Measurements from ENCODE around the gene ZNF260.

Gene ZNF260

DNA sequence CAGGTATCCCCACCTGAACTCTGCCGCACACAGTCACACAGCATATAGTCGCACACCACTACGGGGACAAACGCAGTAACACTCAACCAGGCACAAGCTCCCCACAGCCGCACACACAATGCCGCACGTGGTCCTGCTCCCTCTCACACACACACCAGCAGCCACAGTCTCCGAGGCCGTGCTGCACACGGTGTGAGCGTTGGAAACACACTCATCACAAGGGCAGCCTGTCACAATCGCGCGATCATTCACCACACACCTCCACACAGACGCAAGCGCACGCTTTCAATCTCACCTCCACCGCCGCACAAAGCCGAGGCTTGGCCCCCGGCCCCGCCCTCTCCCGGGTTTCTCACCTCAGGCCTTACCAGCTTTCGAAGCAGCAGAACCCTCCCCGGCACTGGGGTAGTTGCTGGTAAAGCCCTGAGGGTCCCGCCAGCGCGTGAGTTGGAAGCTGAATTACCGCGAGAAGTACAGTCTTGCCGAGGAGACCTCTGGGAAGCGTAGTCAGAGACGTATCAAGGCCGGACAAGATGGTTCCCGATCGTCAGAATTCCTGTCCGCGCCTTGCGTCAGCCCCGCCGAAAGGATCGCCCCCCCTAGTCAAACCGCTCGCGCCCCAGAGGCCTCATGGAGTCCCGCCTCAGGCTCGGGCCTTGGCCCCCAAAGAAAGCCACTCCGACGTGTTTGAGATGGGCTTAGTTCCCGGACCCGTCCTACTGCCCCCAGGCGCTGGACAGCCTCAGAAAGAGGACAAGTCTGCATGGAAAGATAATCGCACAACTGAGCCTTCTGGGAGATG, 38.8 kb downstream of the ZNF260 start, which contains the start of gene ZNF566:
ZNF566 (minus strand) TSS at position 444 of the 802 bp plus-strand sequence. CDS start 13,004 bp downstream, outside the sequence.
- peak within 1 kb of the TSS; percentile 83 for H3K4me3 ChIP-seq (ENCODE audit: low read depth, low read length)
- TF ChIP-seq, protein P1, sequence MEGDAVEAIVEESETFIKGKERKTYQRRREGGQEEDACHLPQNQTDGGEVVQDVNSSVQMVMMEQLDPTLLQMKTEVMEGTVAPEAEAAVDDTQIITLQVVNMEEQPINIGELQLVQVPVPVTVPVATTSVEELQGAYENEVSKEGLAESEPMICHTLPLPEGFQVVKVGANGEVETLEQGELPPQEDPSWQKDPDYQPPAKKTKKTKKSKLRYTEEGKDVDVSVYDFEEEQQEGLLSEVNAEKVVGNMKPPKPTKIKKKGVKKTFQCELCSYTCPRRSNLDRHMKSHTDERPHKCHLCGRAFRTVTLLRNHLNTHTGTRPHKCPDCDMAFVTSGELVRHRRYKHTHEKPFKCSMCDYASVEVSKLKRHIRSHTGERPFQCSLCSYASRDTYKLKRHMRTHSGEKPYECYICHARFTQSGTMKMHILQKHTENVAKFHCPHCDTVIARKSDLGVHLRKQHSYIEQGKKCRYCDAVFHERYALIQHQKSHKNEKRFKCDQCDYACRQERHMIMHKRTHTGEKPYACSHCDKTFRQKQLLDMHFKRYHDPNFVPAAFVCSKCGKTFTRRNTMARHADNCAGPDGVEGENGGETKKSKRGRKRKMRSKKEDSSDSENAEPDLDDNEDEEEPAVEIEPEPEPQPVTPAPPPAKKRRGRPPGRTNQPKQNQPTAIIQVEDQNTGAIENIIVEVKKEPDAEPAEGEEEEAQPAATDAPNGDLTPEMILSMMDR (IDR thresholded peaks at IDR 0.05; ENCODE audit: control insufficient read depth, extremely low read depth, insufficient read depth): no peak
- peak; percentile 95 for DNase-seq (ENCODE audit: low read depth)

DNA sequence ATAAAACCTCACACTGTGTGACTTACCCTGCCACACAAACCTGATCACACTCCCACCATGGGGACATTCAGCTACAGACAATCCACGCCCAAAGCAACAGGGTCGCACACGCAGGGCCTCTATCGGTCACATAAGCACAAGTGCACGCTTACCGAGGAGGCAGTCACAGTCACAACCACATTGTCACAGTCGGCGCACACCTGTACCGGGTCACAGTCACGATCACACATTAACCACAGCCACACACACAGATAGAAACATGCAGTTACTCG, 39.3 kb downstream of the ZNF260 start:
- TF ChIP-seq, protein P1 (IDR thresholded peaks at IDR 0.05; ENCODE audit: control insufficient read depth, extremely low read depth, insufficient read depth): peak; percentile 19; the same call in 1 of the 2 replicates
- DNase-seq (ENCODE audit: low read depth): no peak
- peak overlapping the region; percentile 83 for H3K4me3 ChIP-seq (ENCODE audit: low read depth, low read length)

DNA sequence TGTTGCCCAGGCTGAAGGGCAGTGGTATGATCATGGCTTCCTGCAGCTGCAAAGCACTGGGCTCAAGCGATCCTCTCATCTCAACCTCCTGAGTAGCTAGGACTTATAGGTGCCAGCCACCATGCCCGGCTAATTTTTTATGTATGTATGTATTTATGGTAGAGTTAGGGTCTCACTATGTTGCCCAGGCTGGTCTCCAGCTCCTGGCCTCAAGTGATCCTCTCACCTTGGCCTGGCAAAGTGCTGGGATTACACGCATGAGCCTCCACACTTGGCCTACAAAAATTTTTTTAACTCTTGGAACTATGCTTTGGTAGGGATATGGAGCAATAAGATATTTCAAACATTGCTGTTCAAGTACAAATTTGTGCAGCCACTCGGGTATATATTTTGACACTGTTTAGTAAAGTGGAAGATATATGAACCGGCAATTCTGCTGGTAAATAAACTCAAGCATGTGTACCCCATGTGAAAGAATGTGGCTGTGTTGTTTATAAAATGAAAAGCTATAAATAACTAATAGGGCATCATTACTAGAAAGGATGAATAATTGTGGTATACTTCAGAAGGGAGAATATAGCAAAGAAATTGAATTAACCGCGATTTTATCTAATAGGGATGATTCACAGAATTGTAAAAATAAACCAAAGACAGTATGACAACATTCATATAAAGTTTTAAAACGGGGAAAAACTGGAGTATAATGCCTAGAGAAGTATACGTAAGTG, 39.8 kb downstream of the ZNF260 start:
- TF ChIP-seq, protein P1 (IDR thresholded peaks at IDR 0.05; ENCODE audit: control insufficient read depth, extremely low read depth, insufficient read depth): no peak
- H3K4me3 ChIP-seq (ENCODE audit: low read depth, low read length): peak overlapping the region; percentile 83
- DNase-seq (ENCODE audit: low read depth): no peak

DNA sequence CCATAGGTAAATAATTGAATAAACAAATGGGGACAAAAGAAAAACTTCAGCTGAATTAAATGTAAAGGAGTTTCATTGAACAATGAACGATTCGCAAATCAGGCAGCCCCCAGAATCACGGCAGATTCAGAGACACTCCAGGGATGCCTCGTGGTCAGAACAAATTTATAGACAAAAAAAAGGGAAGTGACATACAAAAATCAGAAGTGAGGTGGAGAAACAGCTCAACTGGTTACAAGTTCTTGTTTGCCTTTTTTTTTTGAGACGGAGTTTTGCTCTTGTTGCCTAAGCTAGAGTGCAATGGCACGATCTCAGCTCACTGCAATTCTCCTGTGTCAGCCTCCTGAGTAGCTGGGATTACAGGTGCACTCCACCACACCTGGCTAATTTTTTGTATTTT, 44.4 kb downstream of the ZNF260 start:
- TF ChIP-seq, protein P1 (IDR thresholded peaks at IDR 0.05; ENCODE audit: control insufficient read depth, extremely low read depth, insufficient read depth): no peak
- no peak overlapping the region for H3K4me3 ChIP-seq (ENCODE audit: low read depth, low read length)
- DNase-seq (ENCODE audit: low read depth): no peak

GRCh38 chr19:36482876-36483275, 45.2 kb downstream of the ZNF260 start:
- DNase-seq (ENCODE audit: low read depth): no peak
- TF ChIP-seq, protein P1 (IDR thresholded peaks at IDR 0.05; ENCODE audit: control insufficient read depth, extremely low read depth, insufficient read depth): no peak
- H3K4me3 ChIP-seq (ENCODE audit: low read depth, low read length): no peak overlapping the region

All from LNCaP clone FGC (cell line).